ENCODE data around the gene GMDS.

DNA sequence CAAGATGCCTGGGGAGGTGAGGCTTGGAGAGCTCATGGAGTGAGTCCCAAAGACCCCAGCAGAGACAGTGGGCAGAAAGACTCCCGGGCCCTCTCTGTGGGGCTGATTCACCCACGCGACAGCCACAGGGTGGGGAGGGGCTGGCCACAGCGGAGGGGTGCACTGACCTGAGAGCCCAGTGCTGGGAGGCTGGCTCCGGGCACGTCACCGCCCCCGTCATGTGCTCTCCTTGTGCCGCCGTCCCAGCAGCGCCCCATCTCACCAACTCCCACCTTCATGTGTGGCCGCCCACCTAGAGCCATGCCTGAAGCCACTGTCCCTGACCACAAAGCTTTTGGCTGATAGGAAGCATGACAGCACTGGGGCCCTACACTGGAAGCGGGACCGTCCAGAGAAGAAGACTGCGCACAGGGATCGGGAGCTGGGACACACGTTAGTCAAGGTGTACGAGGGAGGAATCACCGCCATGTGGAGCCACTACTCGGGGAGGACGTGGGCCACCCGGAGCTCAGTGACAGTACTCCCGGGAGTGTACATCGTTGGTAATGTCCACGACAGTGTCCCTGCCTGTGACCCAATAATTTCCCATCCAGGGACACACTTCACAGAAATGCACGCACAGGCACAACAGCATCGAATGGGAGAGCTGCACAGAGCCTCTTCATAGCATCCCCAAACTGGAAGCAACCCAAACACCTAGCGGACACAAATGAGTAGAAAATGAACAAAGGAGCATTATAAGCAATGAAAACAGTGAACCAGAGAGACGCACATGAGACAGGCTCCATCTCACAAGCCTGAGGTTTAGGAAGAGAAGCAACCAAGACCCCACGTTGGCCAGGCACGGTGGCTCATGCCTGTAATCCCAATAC is 664.0 kb downstream of the GMDS start:
- TF ChIP-seq, protein P1, sequence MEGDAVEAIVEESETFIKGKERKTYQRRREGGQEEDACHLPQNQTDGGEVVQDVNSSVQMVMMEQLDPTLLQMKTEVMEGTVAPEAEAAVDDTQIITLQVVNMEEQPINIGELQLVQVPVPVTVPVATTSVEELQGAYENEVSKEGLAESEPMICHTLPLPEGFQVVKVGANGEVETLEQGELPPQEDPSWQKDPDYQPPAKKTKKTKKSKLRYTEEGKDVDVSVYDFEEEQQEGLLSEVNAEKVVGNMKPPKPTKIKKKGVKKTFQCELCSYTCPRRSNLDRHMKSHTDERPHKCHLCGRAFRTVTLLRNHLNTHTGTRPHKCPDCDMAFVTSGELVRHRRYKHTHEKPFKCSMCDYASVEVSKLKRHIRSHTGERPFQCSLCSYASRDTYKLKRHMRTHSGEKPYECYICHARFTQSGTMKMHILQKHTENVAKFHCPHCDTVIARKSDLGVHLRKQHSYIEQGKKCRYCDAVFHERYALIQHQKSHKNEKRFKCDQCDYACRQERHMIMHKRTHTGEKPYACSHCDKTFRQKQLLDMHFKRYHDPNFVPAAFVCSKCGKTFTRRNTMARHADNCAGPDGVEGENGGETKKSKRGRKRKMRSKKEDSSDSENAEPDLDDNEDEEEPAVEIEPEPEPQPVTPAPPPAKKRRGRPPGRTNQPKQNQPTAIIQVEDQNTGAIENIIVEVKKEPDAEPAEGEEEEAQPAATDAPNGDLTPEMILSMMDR (optimal IDR thresholded peaks at IDR 0.05 in 1 of 3, IDR thresholded peaks at IDR 0.05 in 1 of 3, conservative IDR thresholded peaks at IDR 0.05 in 1 of 3; ENCODE audit: extremely low read depth in 1 of 3, insufficient read depth in 2 of 3, low read length in 3 of 3) = no peak
- no peak for TF ChIP-seq EZH2 (IDR thresholded peaks at IDR 0.05; ENCODE audit: low read length)

Measured in keratinocyte (primary cell).